ENCODE measurements around the gene APBB1IP. TPM values are rescaled to one million over a fixed set of nuclear protein-coding genes. Genes with fewer than 3 reads are reported as not detected.

APBB1IP gene
- total and polyA plus RNA-seq, 4 donors = 5.4 to 33.5 (median 19.1) TPM

DNA sequence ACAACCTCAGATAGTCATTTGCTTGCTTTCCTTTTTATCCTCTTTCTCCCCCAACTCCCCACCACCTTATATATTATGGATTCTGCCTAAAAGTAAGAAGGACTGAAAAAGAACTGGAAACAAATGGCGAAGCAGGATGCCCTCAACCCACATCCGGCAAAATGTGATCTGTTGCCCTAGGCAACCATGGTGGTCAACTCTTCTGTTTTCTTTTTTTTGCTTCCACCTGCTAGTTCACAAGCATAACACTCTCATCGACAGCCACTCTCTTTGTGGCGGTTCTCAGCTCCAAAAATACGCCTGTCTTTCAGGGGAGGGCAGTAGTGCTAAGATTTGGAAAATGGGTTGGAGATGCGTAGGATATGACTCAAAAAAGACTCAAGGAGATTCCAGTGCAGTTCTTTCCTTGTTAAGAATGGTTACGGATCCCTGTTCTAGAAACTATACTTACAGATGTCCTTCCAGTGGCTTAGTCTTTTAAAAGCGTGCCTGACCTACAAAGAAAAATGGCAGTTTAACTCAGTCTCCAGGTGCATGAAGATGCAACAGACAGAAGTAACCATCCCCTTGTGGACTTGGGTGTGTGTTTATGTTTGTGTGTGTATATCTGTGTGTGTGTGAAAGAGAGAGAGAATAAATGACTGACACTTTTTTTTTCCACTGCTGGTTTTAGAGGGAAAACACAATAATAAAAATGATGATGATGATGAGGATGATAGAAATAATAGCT lies 10.7 kb downstream of the APBB1IP start:
- DNase-seq (no peak), ATAC-seq (ENCODE audit: insufficient read depth, low FRiP score) (no peak)
- Histone ChIP-seq H3K4me1 (ENCODE audit: control insufficient read depth in 5 of 5, insufficient read depth in 5 of 5, low read length in 5 of 5) (peaks cover 0 to 1% (median 0%) of the 10 kb centered on the region in 5 donors), H3K27ac (ENCODE audit: low read depth in 1 of 2, low read length in 1 of 2) (no peak overlapping the region), H3K9ac (ENCODE audit: insufficient read depth in 1 of 2, low read length in 2 of 2) (no peak overlapping the region), H3K27me3 (ENCODE audit: control insufficient read depth in 3 of 3, insufficient read depth in 3 of 3, low read length in 2 of 3) (no peaks in the 10 kb centered on the region), H3K4me3 (no peak overlapping the region), H3K36me3 (ENCODE audit: control insufficient read depth in 4 of 4, insufficient read depth in 4 of 4, low read length in 4 of 4) (no peaks in the 10 kb centered on the region), H3K9me3 (ENCODE audit: control insufficient read depth in 4 of 4, insufficient read depth in 3 of 4, low read length in 3 of 4) (no peaks in the 10 kb centered on the region)
- WGBS, 2 donors = 58 to 74% methylated on average over 8 of the region's 8 CpGs
- TF ChIP-seq, protein P1, sequence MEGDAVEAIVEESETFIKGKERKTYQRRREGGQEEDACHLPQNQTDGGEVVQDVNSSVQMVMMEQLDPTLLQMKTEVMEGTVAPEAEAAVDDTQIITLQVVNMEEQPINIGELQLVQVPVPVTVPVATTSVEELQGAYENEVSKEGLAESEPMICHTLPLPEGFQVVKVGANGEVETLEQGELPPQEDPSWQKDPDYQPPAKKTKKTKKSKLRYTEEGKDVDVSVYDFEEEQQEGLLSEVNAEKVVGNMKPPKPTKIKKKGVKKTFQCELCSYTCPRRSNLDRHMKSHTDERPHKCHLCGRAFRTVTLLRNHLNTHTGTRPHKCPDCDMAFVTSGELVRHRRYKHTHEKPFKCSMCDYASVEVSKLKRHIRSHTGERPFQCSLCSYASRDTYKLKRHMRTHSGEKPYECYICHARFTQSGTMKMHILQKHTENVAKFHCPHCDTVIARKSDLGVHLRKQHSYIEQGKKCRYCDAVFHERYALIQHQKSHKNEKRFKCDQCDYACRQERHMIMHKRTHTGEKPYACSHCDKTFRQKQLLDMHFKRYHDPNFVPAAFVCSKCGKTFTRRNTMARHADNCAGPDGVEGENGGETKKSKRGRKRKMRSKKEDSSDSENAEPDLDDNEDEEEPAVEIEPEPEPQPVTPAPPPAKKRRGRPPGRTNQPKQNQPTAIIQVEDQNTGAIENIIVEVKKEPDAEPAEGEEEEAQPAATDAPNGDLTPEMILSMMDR (IDR thresholded peaks at IDR 0.05; ENCODE audit: control extremely low read depth, extremely low read depth) = no peak

DNA sequence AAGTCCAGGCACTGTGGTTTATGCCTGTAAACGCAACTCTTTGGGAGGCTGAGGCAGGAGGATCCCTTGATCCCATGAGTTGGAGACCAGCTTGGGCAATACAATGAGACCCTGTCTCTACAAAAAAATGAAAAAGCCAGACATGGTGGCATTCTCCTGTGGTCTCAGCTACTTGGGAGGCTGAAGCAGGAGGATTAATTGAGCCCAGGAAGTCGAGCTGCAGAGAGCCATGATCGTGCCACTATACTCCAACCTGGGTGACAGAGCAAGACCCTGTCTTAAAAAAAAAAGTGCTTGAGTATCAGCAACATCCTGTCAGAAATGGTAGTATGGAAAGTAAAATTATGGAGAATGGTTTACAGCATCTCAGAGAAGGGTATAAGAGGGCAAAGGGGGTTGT lies 11.6 kb downstream of the APBB1IP start:
- Histone ChIP-seq H3K4me3 (no peak overlapping the region), H3K4me1 (ENCODE audit: control insufficient read depth in 5 of 5, insufficient read depth in 5 of 5, low read length in 5 of 5) (peaks cover 0 to 1% (median 0%) of the 10 kb centered on the region in 5 donors), H3K36me3 (ENCODE audit: control insufficient read depth in 4 of 4, insufficient read depth in 4 of 4, low read length in 4 of 4) (no peaks in the 10 kb centered on the region), H3K27ac (ENCODE audit: low read depth in 1 of 2, low read length in 1 of 2) (no peak overlapping the region), H3K9ac (ENCODE audit: insufficient read depth in 1 of 2, low read length in 2 of 2) (no peak overlapping the region), H3K9me3 (ENCODE audit: control insufficient read depth in 4 of 4, insufficient read depth in 3 of 4, low read length in 3 of 4) (no peaks in the 10 kb centered on the region), H3K27me3 (ENCODE audit: control insufficient read depth in 3 of 3, insufficient read depth in 3 of 3, low read length in 2 of 3) (no peaks in the 10 kb centered on the region)
- no peak for ATAC-seq (ENCODE audit: insufficient read depth, low FRiP score)
- DNase-seq = no peak
- 62 to 77% methylated on average over 3 of the region's 3 CpGs for WGBS, 2 donors
- TF ChIP-seq, protein P1 (IDR thresholded peaks at IDR 0.05; ENCODE audit: control extremely low read depth, extremely low read depth) = no peak

DNA sequence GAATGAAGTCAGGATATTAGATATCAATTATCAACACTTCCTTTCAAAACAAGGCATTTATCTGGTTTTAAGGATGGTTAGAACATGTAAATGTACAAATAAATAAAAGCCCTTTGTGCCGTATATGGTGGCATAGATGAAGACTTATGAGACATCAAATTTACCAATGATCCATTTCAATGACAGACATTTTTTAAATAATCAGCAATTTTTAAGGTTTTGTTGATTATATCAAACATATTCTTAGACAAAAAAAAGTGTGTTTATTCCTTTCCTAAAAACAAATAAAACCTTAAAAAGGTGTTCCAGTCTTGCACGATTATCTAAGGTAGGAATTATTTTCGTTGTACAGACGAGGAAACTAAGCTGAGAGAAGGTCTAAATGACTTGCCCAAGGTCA lies 13.8 kb downstream of the APBB1IP start:
- no peaks in the 10 kb centered on the region for H3K4me1 ChIP-seq (ENCODE audit: control insufficient read depth in 5 of 5, insufficient read depth in 5 of 5, low read length in 5 of 5)
- WGBS, 2 donors = 48 to 70% methylated on average over 4 of the region's 4 CpGs
- no peak for ATAC-seq (ENCODE audit: insufficient read depth, low FRiP score)
- TF ChIP-seq, protein P1 (IDR thresholded peaks at IDR 0.05; ENCODE audit: control extremely low read depth, extremely low read depth) = no peak
- no peaks in the 10 kb centered on the region for H3K27me3 ChIP-seq (ENCODE audit: control insufficient read depth in 3 of 3, insufficient read depth in 3 of 3, low read length in 2 of 3)
- no peaks in the 10 kb centered on the region for H3K9me3 ChIP-seq (ENCODE audit: control insufficient read depth in 4 of 4, insufficient read depth in 3 of 4, low read length in 3 of 4)
- H3K9ac ChIP-seq (ENCODE audit: insufficient read depth in 1 of 2, low read length in 2 of 2) = no peak overlapping the region
- H3K4me3 ChIP-seq = no peak overlapping the region
- H3K27ac ChIP-seq (ENCODE audit: low read depth in 1 of 2, low read length in 1 of 2) = no peak overlapping the region
- H3K36me3 ChIP-seq (ENCODE audit: control insufficient read depth in 4 of 4, insufficient read depth in 4 of 4, low read length in 4 of 4) = no peaks in the 10 kb centered on the region
- no peak for DNase-seq

DNA sequence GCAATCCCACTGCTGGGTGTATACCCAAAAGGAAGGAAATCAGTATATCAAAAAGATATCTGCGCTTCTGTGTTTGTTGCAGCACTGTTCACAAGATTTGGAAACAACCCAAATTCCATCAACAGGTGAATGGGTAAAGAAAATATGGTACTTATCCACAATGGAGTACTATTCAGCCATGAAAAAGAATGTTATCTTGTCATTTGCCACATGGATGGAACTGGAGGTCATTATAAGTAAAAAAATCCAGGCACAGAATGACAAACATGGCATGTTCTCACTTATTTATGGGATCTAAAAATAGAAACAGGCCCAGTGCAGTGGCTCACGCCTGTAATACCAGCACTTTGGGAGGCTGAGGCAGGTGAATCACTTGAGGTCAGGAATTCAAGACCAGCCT lies 15.7 kb downstream of the APBB1IP start:
- H3K36me3 ChIP-seq (ENCODE audit: control insufficient read depth in 4 of 4, insufficient read depth in 4 of 4, low read length in 4 of 4) = peaks cover 0 to 1% (median 0%) of the 10 kb centered on the region in 4 donors
- H3K4me3 ChIP-seq = no peak overlapping the region
- TF ChIP-seq, protein P1 (IDR thresholded peaks at IDR 0.05; ENCODE audit: control extremely low read depth, extremely low read depth) = no peak
- H3K27me3 ChIP-seq (ENCODE audit: control insufficient read depth in 3 of 3, insufficient read depth in 3 of 3, low read length in 2 of 3) = no peaks in the 10 kb centered on the region
- DNase-seq = no peak
- no peak overlapping the region for H3K9ac ChIP-seq (ENCODE audit: insufficient read depth in 1 of 2, low read length in 2 of 2)
- no peaks in the 10 kb centered on the region for H3K4me1 ChIP-seq (ENCODE audit: control insufficient read depth in 5 of 5, insufficient read depth in 5 of 5, low read length in 5 of 5)
- H3K27ac ChIP-seq (ENCODE audit: low read depth in 1 of 2, low read length in 1 of 2) = no peak overlapping the region
- H3K9me3 ChIP-seq (ENCODE audit: control insufficient read depth in 4 of 4, insufficient read depth in 3 of 4, low read length in 3 of 4) = no peaks in the 10 kb centered on the region
- no peak for ATAC-seq (ENCODE audit: insufficient read depth, low FRiP score)
- 67 to 92% methylated on average over 2 of the region's 2 CpGs for WGBS, 2 donors
